GM12801 (cell line): Measurements from ENCODE around the gene TNFRSF18.

Experiments used
- TF ChIP-seq, protein P1 (sequence below): IDR thresholded peaks from one replicate; pipeline ENCODE4 v1.5.1; 2011; ENCODE audit warnings: control low read depth; ENCODE audit not compliant: insufficient read length; ENCODE audit errors: extremely low read depth

Gene TNFRSF18

DNA sequence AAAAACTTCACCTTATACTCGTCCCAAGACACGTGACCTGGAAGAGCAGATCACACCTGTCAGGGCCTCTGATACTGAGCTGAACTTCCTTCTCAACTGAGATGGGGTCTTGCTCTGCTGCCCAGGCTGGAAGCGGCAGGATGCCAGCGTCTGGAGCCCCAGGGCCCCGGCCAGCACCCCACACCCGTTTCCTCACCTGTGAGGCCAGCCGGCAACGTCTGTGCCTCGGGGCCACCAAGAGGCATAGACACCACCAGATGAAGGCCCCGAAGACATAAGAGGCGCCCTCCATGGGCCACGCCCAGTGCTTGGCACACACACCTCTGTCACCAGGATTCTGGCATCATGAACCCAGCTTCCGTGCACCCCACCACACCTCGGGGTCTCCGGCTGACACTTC, 16.9 kb upstream of the TNFRSF18 start:
- TF ChIP-seq, protein P1, sequence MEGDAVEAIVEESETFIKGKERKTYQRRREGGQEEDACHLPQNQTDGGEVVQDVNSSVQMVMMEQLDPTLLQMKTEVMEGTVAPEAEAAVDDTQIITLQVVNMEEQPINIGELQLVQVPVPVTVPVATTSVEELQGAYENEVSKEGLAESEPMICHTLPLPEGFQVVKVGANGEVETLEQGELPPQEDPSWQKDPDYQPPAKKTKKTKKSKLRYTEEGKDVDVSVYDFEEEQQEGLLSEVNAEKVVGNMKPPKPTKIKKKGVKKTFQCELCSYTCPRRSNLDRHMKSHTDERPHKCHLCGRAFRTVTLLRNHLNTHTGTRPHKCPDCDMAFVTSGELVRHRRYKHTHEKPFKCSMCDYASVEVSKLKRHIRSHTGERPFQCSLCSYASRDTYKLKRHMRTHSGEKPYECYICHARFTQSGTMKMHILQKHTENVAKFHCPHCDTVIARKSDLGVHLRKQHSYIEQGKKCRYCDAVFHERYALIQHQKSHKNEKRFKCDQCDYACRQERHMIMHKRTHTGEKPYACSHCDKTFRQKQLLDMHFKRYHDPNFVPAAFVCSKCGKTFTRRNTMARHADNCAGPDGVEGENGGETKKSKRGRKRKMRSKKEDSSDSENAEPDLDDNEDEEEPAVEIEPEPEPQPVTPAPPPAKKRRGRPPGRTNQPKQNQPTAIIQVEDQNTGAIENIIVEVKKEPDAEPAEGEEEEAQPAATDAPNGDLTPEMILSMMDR, result no peak

DNA sequence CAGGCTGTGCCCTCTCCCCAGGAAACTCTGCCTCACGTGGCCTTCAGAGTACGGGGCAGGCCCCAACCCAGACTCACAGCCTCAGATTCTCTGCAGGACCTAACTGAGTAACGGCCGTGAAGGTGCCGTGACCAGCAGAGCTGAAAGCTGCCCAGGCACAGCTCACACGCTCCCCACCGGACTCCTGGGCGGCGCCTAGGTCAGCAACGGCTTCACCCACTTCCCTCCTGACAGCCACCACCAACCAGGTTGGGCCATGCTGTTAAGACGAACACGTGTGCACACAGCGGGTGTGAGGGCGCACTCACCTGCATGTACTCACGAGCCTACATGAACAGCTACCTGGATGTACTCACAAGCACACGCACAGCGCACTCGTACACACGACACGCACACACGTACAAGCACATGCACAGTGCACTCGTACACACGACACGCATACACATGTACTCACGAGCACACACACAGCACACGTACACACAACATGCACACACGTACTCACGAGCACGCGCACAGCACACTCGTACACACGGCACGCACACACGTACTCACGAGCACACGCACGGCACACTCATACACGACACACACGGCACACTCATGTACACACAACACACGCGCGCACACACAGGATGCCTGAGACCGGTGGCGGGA, 16.3 kb upstream of the TNFRSF18 start:
- TF ChIP-seq, protein P1, result no peak

DNA sequence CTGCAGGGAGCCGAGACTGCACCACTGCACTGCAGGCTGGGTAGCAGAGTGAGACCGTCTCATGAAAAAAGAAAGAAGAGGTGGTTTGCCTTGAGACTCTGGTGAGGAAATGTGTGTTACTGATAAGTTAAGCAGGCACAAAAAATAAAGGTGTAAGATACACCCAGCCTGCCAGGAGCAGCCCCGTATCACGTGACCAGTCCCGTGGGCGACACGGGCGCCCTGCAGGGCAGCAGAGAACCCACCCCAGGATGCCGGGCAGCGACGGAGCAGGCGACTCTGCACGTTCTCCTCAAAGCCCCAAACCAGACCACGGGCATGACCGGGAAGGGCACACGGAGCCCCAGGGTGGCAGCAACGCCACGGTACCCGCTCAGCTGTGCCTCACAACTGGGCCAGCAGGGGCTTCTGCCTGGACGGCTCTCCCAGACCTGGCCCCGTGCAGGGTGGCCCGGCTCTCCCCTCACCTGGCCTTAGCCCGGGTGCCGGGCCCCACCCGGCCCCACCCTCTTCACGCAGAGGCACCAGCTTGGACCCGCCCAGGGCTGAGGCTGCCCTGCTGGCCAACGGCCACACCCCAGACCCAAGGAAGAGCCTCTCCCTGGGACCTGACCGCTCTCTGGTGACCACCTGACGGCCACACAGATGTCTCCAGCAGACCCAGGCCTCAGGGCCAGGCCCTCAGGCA, 15.6 kb upstream of the TNFRSF18 start:
- TF ChIP-seq, protein P1, result no peak

DNA sequence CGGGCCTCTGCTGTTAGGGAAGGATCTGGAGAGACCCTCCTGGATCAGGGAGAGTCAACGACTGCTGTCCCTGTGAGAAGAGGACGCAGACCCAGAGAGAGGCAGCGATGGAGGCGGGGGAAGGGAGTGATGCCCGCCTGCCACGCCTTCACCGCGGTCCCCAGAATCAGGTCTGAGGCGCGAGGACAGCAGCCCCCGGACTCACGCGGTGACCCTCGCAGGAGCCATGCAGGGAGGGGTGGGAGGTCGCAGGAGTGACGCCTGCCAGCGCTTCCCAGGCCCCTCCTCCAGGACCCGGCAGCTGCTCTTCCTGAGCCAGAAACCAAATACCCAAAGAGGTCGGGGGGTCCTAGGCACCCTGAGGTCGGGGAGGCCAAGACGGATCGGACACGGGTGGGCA, 13.8 kb upstream of the TNFRSF18 start:
- TF ChIP-seq, protein P1, result no peak

DNA sequence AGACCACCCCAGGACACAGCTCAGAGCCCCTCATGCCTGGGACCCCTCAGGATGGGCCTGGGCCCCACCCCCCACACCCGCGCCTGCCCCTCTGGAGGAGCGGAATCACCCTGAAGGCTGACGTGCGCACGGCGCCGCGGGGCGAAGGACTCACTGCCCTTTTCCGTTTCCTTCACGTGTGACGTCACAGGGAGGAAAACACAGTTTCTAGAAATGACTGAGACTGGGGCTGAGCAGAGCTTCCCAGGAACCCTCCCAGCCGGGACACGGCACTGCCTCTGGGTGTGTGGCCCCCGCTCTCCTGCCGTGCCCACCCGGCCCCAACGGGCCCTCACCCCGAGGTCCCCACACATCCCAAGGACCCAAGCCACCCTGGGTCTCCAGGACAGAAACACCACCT, 12.9 kb upstream of the TNFRSF18 start:
- TF ChIP-seq, protein P1, result no peak

DNA sequence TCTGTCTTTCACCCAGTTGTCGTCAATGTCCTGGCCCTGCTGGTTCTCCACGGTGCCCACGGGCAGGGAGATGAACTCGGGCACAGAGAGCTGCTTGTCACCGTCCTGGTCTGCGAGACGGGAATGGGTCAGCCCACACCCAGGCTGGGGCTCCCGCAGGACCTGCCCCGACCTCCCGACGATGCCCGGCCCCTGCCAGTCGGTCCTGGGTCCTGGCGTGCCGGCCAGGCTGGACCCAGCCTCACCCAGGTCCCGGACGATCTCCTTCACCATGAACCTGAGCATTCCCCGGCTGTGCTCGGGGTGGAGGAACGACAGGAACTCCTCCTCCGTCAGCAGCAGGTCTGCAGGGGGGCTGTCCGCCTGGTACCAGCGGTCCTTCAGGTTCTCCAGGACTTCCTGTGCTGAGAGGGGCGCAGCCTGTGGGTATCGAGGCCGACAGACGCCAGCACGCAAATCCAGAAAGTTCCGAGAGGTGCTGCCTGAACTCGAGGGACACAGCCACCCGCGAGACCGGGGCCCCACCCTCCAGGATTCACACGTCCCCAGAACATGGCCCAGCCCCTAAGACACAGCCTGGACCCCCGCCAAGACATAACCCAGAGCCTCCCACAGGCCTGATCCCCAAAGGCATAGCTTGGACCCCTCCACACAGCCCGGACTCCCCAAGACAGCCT, 12.3 kb upstream of the TNFRSF18 start:
- TF ChIP-seq, protein P1, result no peak

DNA sequence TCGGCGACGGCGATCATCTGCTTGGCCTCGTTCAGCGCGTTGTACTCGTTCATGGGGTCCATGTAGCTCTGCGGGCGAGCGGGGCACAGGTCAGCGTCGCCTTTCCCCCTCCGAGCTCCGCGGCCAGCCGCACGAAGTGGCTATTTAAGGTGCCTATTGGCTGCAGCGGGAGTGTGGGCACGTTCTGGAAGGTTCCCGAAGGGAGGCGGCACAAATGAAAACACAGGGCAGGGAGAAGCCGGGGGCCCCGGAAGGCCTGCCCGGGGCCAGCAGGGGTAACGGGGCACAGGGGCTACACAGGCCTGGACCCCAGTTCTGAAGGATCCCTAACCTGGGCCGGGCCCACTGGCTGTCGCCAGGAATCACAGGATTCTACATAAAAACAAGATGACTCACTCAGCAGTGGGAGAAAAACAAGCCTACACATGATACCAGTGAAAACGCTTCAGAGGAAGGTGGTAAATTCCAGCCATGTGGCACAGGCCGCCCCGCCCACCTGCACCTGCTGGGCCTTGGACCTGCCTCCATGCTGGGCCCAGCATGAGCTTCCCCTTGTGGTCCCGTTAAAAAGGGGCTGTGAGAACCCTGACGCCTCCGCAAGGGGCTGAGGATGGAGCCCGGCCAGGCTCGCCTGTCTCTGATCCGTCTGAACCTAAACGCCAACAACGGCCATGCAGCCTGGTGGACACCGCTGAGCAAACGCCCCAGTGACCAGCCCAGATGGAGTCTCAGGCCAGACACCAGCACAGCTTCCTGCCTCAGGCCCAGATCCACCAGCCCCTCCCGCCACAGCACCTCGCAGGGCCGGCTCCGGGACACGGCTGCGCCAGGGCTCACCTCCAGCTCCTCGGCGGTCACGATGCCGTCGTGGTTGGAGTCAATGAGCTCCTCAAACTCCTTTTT, 11.5 kb upstream of the TNFRSF18 start:
- TF ChIP-seq, protein P1, result no peak
